ENCODE data around the gene ARHGAP44.

GRCh38 chr17:12756786-12757185 is 32.5 kb upstream of the ARHGAP44 start:
- no peak for TF ChIP-seq CTCF (conservative IDR thresholded peaks at IDR 0.05)
- TF ChIP-seq ZFX (IDR thresholded peaks at IDR 0.05), result no peak
